ENCODE measurements around the gene NRF1. TPM values are rescaled to one million over a fixed set of nuclear protein-coding genes. Genes with fewer than 3 reads are reported as not detected.

The NRF1 gene
- total RNA-seq, 1 experiment from 2014 or later, result 19.3 TPM

DNA sequence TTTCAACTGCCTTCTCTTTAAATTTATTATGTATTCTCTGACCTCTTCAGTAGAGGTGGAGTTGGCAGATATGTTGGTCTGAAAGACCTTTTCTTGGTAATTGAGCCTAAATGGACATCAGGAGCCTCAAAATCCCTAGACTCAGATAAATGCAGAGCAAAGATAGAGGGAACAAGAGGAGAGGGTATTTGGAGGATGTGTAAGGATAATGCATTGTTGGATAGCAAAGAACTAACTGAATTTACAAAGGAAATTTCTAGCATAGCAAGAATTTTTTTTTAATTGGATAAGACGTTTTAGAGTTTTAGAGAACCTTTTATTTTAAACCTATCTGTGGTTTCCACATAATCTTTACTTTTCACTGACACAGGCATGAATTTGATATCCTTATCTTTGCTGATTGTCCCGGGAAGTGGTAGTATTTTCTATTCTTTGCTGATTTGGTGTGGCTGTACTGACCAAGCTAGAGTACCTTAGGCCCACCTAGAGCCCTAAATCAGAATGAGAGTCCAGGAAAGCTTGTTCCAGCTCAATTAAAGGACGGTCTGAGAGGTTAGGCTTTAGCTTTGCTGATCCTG lies 91.3 kb downstream of the NRF1 start:
- peaks cover 0 to 8% (median 1%) of the 10 kb centered on the region in 3 experiments; a peak in 3 of 7 replicates for H3K36me3 Mint-ChIP-seq (ENCODE audit: insufficient read depth in 1 of 3, low read depth in 3 of 3)
- H3K9me3 ChIP-seq (ENCODE audit: control insufficient read depth, low read depth, low read length), result no peaks in the 10 kb centered on the region
- no peak overlapping the region for H2BK15ac ChIP-seq (ENCODE audit: low read depth, low read length)
- no peak overlapping the region for H2BK5ac ChIP-seq (ENCODE audit: insufficient read length, low read length)
- H3K4ac ChIP-seq (ENCODE audit: low read depth, low read length), result no peak overlapping the region
- H3K9me3 Mint-ChIP-seq, result no peaks in the 10 kb centered on the region
- no peaks in the 10 kb centered on the region for H3K27me3 ChIP-seq (ENCODE audit: insufficient read depth, low read length)
- no peaks in the 10 kb centered on the region for H3K79me1 ChIP-seq (ENCODE audit: insufficient read depth, low read depth, low read length, poor library complexity, severe bottlenecking)
- H3K27ac Mint-ChIP-seq, result no peak overlapping the region
- H3K14ac ChIP-seq (ENCODE audit: insufficient read depth, low read length), result no peak overlapping the region
- H3K23me2 ChIP-seq (ENCODE audit: insufficient read length, low read depth, low read length, poor library complexity, severe bottlenecking), result no peaks in the 10 kb centered on the region
- H4K8ac ChIP-seq (replicated peaks; ENCODE audit: insufficient read length, low read depth, low read length), result no peak overlapping the region
- H2BK120ac ChIP-seq (ENCODE audit: low read depth, low read length, poor library complexity, severe bottlenecking), result no peak overlapping the region
- H3K4me1 ChIP-seq (ENCODE audit: insufficient read depth, low read length), result peaks cover 4% of the 10 kb centered on the region
- no peaks in the 10 kb centered on the region for H4K20me1 ChIP-seq (ENCODE audit: control insufficient read depth, insufficient read depth, insufficient read length)
- no peak overlapping the region for H3T11ph ChIP-seq (ENCODE audit: low read length)
- TF ChIP-seq, protein P1, sequence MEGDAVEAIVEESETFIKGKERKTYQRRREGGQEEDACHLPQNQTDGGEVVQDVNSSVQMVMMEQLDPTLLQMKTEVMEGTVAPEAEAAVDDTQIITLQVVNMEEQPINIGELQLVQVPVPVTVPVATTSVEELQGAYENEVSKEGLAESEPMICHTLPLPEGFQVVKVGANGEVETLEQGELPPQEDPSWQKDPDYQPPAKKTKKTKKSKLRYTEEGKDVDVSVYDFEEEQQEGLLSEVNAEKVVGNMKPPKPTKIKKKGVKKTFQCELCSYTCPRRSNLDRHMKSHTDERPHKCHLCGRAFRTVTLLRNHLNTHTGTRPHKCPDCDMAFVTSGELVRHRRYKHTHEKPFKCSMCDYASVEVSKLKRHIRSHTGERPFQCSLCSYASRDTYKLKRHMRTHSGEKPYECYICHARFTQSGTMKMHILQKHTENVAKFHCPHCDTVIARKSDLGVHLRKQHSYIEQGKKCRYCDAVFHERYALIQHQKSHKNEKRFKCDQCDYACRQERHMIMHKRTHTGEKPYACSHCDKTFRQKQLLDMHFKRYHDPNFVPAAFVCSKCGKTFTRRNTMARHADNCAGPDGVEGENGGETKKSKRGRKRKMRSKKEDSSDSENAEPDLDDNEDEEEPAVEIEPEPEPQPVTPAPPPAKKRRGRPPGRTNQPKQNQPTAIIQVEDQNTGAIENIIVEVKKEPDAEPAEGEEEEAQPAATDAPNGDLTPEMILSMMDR (conservative IDR thresholded peaks at IDR 0.05), result no peak
- no peak overlapping the region for H3K4me2 ChIP-seq (ENCODE audit: insufficient read depth, insufficient read length, low read length)
- H3K79me2 ChIP-seq (ENCODE audit: insufficient read depth, low read length), result no peaks in the 10 kb centered on the region
- no peak overlapping the region for H4K91ac ChIP-seq (ENCODE audit: insufficient read length, low read depth, low read length)
- peaks cover 14% of the 10 kb centered on the region in 2 experiments for H3K4me1 Mint-ChIP-seq
- H2AK5ac ChIP-seq (ENCODE audit: insufficient read length, low read length), result no peak overlapping the region
- H3K9ac ChIP-seq (ENCODE audit: extremely low read depth, insufficient read length, low read length), result no peak overlapping the region
- no peak overlapping the region for H3K18ac ChIP-seq (ENCODE audit: insufficient read length, low read depth, low read length)
- no peaks in the 10 kb centered on the region for H3K27me3 Mint-ChIP-seq (ENCODE audit: low read depth)
- H2BK12ac ChIP-seq (ENCODE audit: insufficient read length, low read depth, low read length), result no peak overlapping the region
- no CpG with 5 or more reads among the region's 3 CpGs for WGBS (ENCODE audit: extremely low coverage, insufficient read length, low lambda C conversion rate)
- no peak overlapping the region for H2BK20ac ChIP-seq (ENCODE audit: low read depth, low read length, poor library complexity, severe bottlenecking)
- no peak overlapping the region for H3K27ac ChIP-seq (ENCODE audit: insufficient read length, low read depth, low read length)
- H3K4me3 Mint-ChIP-seq, result no peak overlapping the region
- H3K23ac ChIP-seq (ENCODE audit: insufficient read length, low read depth, low read length), result no peak overlapping the region
- H2AFZ ChIP-seq (ENCODE audit: low read length), result no peak overlapping the region
- no peak overlapping the region for H3K56ac ChIP-seq (ENCODE audit: insufficient read length, low read depth, low read length)
- DNase-seq, result no peak
- no peak overlapping the region for H4K5ac ChIP-seq (ENCODE audit: insufficient read length, low read depth, low read length)
